ENCODE data around the gene SGMS1. TPM values are rescaled to one million over a fixed set of nuclear protein-coding genes. Genes with fewer than 3 reads are reported as not detected.

The SGMS1 gene
- total and polyA plus RNA-seq, 4 experiments from 2014 or later, result 10.0 to 33.0 (median 20.3) TPM

DNA sequence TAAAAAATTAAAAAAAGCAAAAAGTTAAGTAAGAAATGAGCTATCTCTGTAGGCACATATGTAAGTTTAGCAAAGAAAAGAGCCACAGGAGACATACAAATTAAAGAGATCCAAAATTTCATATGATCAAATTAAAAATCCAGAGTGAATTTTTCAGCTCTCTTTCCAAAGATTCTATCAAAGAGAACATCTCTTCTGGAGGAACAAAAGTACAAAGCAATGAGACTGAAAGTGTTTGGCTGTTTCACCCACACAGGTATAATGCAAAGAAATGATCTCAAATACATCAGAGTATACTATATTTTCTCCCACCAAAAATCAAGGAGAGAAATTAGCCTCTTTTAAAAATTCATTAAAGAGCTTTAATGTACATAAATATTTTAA, 297.6 kb downstream of the SGMS1 start:
- Mint-ChIP-seq H3K36me3 (peaks cover 40 to 44% of the 10 kb centered on the region in 2 donors), H3K4me1 (peaks cover 5 to 18% (median 12%) of the 10 kb centered on the region in 4 donors), H3K9me3 (no peaks in the 10 kb centered on the region), H3K27ac (no peak overlapping the region), H3K27me3 (no peaks in the 10 kb centered on the region), H3K4me3 (no peak overlapping the region)
- H3K4me3 ChIP-seq (ENCODE audit: low read length in 2 of 2), result no peak overlapping the region
- POLR2A ChIA-PET (ENCODE audit: partially characterized antibody), result interaction anchor here (1.1 to 1.3 kb wide), 2 partner anchors 14 to 296 kb away, joined by 5 read pairs; no protein-coding TSS in a partner anchor
- no peak overlapping the region for H3K27ac ChIP-seq (ENCODE audit: low read depth, low read length)
- no peaks in the 10 kb centered on the region for H3K4me1 ChIP-seq (ENCODE audit: insufficient read depth, low read length)
- no peaks in the 10 kb centered on the region for H3K27me3 ChIP-seq (ENCODE audit: insufficient read depth, low read length)
- intact Hi-C loops (cut with micrococcal nuclease), result no loop called here
- no peaks in the 10 kb centered on the region for H3K9me3 ChIP-seq (ENCODE audit: control insufficient read depth in 1 of 2, low read length in 2 of 2)
- no peaks in the 10 kb centered on the region for H3K36me3 ChIP-seq (ENCODE audit: insufficient read depth, low read length)
- CTCF ChIA-PET (ENCODE audit: partially characterized antibody), result no interaction called here
- DNase-seq, result no peak

GRCh38 chr10:50325449-50326171, 298.1 kb downstream of the SGMS1 start:
- Mint-ChIP-seq H3K9me3 (no peaks in the 10 kb centered on the region), H3K27me3 (no peaks in the 10 kb centered on the region), H3K27ac (peak overlapping the region in 1 of 7 donors; percentile 33), H3K4me3 (no peak overlapping the region), H3K4me1 (peaks cover 5 to 18% (median 12%) of the 10 kb centered on the region in 4 donors), H3K36me3 (peaks cover 43 to 47% of the 10 kb centered on the region in 2 donors)
- Histone ChIP-seq H3K36me3 (ENCODE audit: insufficient read depth, low read length) (no peaks in the 10 kb centered on the region), H3K27ac (ENCODE audit: low read depth, low read length) (no peak overlapping the region), H3K27me3 (ENCODE audit: insufficient read depth, low read length) (no peaks in the 10 kb centered on the region), H3K4me1 (ENCODE audit: insufficient read depth, low read length) (no peaks in the 10 kb centered on the region), H3K9me3 (ENCODE audit: control insufficient read depth in 1 of 2, low read length in 2 of 2) (no peaks in the 10 kb centered on the region), H3K4me3 (ENCODE audit: low read length in 2 of 2) (no peak overlapping the region)
- intact Hi-C loops (cut with micrococcal nuclease), result no loop called here
- no peak for DNase-seq
- ChIA-PET POLR2A (ENCODE audit: partially characterized antibody) (interaction anchor here (1.1 to 1.3 kb wide), 2 partner anchors 13 to 296 kb away, joined by 5 read pairs; no protein-coding TSS in a partner anchor), CTCF (ENCODE audit: partially characterized antibody) (no interaction called here)

DNA sequence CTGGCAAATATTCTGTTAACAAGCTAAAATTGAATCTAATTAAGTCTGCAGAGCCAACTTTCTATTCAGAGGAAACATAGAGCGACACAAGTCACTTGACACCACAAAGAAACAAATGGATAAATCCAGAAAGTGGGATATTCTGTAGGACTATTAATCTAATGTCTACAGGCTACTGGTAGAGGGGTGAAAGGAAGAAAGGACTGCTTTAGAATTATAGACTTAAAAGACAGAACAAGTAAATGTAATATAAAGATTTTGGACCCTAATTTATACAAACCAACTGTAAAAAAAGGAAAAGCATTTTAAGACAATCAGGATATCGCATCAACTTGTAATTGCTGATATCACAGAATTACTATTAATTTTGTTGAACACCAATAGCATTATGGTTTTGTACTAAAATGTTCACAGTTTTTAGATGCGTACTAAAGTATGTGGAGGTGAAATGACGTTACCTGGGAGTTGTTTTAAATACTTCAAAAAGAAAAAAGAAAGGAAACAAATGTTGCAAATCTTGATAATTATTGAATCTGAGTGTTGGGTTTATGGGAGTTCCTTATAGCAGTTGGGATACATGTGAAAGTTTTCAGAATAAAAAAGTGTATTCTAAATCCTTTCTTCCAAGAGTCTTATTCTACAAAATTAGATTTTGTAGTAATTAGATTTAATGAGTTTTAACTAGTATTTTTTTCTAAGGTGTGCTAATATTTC, 298.9 kb downstream of the SGMS1 start:
- H3K27ac Mint-ChIP-seq, result peak overlapping the region in 1 of 7 donors; percentile 10
- no peaks in the 10 kb centered on the region for H3K27me3 ChIP-seq (ENCODE audit: insufficient read depth, low read length)
- intact Hi-C loops (cut with micrococcal nuclease), result no loop called here
- H3K4me3 ChIP-seq (ENCODE audit: low read length in 2 of 2), result no peak overlapping the region
- no peaks in the 10 kb centered on the region for H3K9me3 ChIP-seq (ENCODE audit: control insufficient read depth in 1 of 2, low read length in 2 of 2)
- DNase-seq, result no peak
- no peaks in the 10 kb centered on the region for H3K27me3 Mint-ChIP-seq
- H3K4me1 ChIP-seq (ENCODE audit: insufficient read depth, low read length), result no peaks in the 10 kb centered on the region
- no peaks in the 10 kb centered on the region for H3K9me3 Mint-ChIP-seq
- POLR2A ChIA-PET (ENCODE audit: partially characterized antibody), result interaction anchor here (1.1 kb wide), 1 partner anchor 13 kb away, joined by 5 read pairs; no protein-coding TSS in a partner anchor
- no peak overlapping the region for H3K4me3 Mint-ChIP-seq
- H3K27ac ChIP-seq (ENCODE audit: low read depth, low read length), result no peak overlapping the region
- H3K4me1 Mint-ChIP-seq, result peaks cover 7 to 19% (median 12%) of the 10 kb centered on the region in 4 donors
- H3K36me3 Mint-ChIP-seq, result peaks cover 49 to 50% of the 10 kb centered on the region in 2 donors
- no peaks in the 10 kb centered on the region for H3K36me3 ChIP-seq (ENCODE audit: insufficient read depth, low read length)
- CTCF ChIA-PET (ENCODE audit: partially characterized antibody), result no interaction called here

- H3K4me1 ChIP-seq (ENCODE audit: insufficient read depth, low read length), result no peaks in the 10 kb centered on the region
- H3K4me3 ChIP-seq (ENCODE audit: low read length in 2 of 2), result no peak overlapping the region
- H3K36me3 Mint-ChIP-seq, result peaks cover 50 to 53% of the 10 kb centered on the region in 2 donors
- no peaks in the 10 kb centered on the region for H3K9me3 Mint-ChIP-seq
- H3K27ac ChIP-seq (ENCODE audit: low read depth, low read length), result no peak overlapping the region
- H3K27me3 ChIP-seq (ENCODE audit: insufficient read depth, low read length), result no peaks in the 10 kb centered on the region
- intact Hi-C loops (cut with micrococcal nuclease), result no loop called here
- ChIA-PET CTCF (ENCODE audit: partially characterized antibody) (no interaction called here), POLR2A (ENCODE audit: partially characterized antibody) (no interaction called here)
- no peak overlapping the region for H3K27ac Mint-ChIP-seq
- DNase-seq, result no peak
- no peaks in the 10 kb centered on the region for H3K27me3 Mint-ChIP-seq
- H3K9me3 ChIP-seq (ENCODE audit: control insufficient read depth in 1 of 2, low read length in 2 of 2), result no peaks in the 10 kb centered on the region
- H3K36me3 ChIP-seq (ENCODE audit: insufficient read depth, low read length), result no peaks in the 10 kb centered on the region
- peaks cover 8 to 19% (median 12%) of the 10 kb centered on the region in 4 donors for H3K4me1 Mint-ChIP-seq
- no peak overlapping the region for H3K4me3 Mint-ChIP-seq
These were observed 299.7 kb downstream of the SGMS1 start for GRCh38 chr10:50324046-50324445.

- H3K4me1 Mint-ChIP-seq, result peaks cover 11 to 23% (median 14%) of the 10 kb centered on the region in 4 donors
- no peaks in the 10 kb centered on the region for H3K9me3 Mint-ChIP-seq
- intact Hi-C loops (cut with micrococcal nuclease), result no loop called here
- Histone ChIP-seq H3K4me3 (ENCODE audit: low read length in 2 of 2) (no peak overlapping the region), H3K4me1 (ENCODE audit: insufficient read depth, low read length) (peaks cover 3% of the 10 kb centered on the region), H3K27ac (ENCODE audit: low read depth, low read length) (no peak overlapping the region), H3K36me3 (ENCODE audit: insufficient read depth, low read length) (no peaks in the 10 kb centered on the region), H3K27me3 (ENCODE audit: insufficient read depth, low read length) (no peaks in the 10 kb centered on the region), H3K9me3 (ENCODE audit: control insufficient read depth in 1 of 2, low read length in 2 of 2) (no peaks in the 10 kb centered on the region)
- peaks cover 50 to 56% of the 10 kb centered on the region in 2 donors for H3K36me3 Mint-ChIP-seq
- H3K27me3 Mint-ChIP-seq, result no peaks in the 10 kb centered on the region
- DNase-seq, result no peak
- POLR2A ChIA-PET (ENCODE audit: partially characterized antibody), result no interaction called here
- no peak overlapping the region for H3K4me3 Mint-ChIP-seq
- CTCF ChIA-PET (ENCODE audit: partially characterized antibody), result no interaction called here
- no peak overlapping the region for H3K27ac Mint-ChIP-seq
These were observed 301.7 kb downstream of the SGMS1 start for GRCh38 chr10:50322077-50322476.

GRCh38 chr10:50318129-50318528, 305.6 kb downstream of the SGMS1 start:
- H3K4me1 Mint-ChIP-seq, result peaks cover 15 to 28% (median 17%) of the 10 kb centered on the region in 4 donors
- peak overlapping the region in 1 of 7 donors; percentile 6 for H3K27ac Mint-ChIP-seq
- Histone ChIP-seq H3K36me3 (ENCODE audit: insufficient read depth, low read length) (no peaks in the 10 kb centered on the region), H3K27me3 (ENCODE audit: insufficient read depth, low read length) (no peaks in the 10 kb centered on the region), H3K4me3 (ENCODE audit: low read length in 2 of 2) (no peak overlapping the region), H3K4me1 (ENCODE audit: insufficient read depth, low read length) (peaks cover 5% of the 10 kb centered on the region), H3K27ac (ENCODE audit: low read depth, low read length) (no peak overlapping the region), H3K9me3 (ENCODE audit: control insufficient read depth in 1 of 2, low read length in 2 of 2) (no peaks in the 10 kb centered on the region)
- H3K9me3 Mint-ChIP-seq, result peaks cover 0 to under 1% (median 0%) of the 10 kb centered on the region in 8 donors
- no peaks in the 10 kb centered on the region for H3K27me3 Mint-ChIP-seq
- POLR2A ChIA-PET (ENCODE audit: partially characterized antibody), result no interaction called here
- H3K4me3 Mint-ChIP-seq, result no peak overlapping the region
- peaks cover 38 to 50% of the 10 kb centered on the region in 2 donors for H3K36me3 Mint-ChIP-seq
- no peak for DNase-seq
- CTCF ChIA-PET (ENCODE audit: partially characterized antibody), result no interaction called here
- intact Hi-C loops (cut with micrococcal nuclease), result no loop called here

Measured in CD4-positive, alpha-beta memory T cell (primary cell).